ENCODE results near the gene LMAN2.

Gene LMAN2

DNA sequence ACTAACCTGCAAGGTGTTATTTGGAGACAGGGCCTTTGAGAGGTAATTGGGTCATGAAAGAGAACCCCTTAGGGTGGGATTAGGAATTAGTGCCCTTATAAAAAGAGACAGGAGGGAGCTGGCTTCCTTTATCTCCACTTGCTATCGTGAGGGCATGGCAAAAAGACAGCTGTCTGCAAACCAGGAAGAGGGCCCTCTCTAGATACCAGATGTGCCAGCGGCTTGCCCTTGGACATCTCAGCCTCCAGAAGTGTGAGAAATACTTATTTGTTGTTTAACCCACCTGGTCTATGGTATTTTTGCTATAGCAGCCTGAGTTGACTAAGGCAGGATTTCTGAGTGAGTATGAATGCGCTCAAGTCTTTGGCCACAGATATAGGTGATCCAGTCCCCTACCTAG is 5.3 kb upstream of the LMAN2 start:
- TF ChIP-seq, protein P1, sequence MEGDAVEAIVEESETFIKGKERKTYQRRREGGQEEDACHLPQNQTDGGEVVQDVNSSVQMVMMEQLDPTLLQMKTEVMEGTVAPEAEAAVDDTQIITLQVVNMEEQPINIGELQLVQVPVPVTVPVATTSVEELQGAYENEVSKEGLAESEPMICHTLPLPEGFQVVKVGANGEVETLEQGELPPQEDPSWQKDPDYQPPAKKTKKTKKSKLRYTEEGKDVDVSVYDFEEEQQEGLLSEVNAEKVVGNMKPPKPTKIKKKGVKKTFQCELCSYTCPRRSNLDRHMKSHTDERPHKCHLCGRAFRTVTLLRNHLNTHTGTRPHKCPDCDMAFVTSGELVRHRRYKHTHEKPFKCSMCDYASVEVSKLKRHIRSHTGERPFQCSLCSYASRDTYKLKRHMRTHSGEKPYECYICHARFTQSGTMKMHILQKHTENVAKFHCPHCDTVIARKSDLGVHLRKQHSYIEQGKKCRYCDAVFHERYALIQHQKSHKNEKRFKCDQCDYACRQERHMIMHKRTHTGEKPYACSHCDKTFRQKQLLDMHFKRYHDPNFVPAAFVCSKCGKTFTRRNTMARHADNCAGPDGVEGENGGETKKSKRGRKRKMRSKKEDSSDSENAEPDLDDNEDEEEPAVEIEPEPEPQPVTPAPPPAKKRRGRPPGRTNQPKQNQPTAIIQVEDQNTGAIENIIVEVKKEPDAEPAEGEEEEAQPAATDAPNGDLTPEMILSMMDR (IDR thresholded peaks at IDR 0.05; ENCODE audit: low read depth, low read length) = no peak
- no peak for DNase-seq (ENCODE audit: extremely low read depth, low read depth)

DNA sequence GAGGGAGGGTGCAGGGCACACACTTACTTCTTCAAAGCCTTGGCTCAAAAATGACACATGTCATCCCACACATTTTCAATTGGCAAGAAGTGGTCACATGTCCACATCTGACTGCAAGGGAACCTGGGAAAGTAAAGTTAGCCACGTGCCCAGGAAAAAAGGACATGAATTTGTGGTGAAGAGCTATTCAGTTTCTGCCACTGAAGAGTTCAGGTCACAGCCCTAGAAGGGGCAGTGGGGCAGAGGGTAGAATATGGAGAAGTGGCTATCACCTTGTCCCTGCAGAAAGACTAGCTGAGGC is 4.3 kb upstream of the LMAN2 start:
- TF ChIP-seq, protein P1 (IDR thresholded peaks at IDR 0.05; ENCODE audit: low read depth, low read length) = no peak
- DNase-seq (ENCODE audit: extremely low read depth, low read depth) = no peak

GRCh38 chr5:177355162-177355867 is 3.8 kb upstream of the LMAN2 start:
- TF ChIP-seq, protein P1 (IDR thresholded peaks at IDR 0.05; ENCODE audit: low read depth, low read length) = no peak
- DNase-seq (ENCODE audit: extremely low read depth, low read depth) = no peak

DNA sequence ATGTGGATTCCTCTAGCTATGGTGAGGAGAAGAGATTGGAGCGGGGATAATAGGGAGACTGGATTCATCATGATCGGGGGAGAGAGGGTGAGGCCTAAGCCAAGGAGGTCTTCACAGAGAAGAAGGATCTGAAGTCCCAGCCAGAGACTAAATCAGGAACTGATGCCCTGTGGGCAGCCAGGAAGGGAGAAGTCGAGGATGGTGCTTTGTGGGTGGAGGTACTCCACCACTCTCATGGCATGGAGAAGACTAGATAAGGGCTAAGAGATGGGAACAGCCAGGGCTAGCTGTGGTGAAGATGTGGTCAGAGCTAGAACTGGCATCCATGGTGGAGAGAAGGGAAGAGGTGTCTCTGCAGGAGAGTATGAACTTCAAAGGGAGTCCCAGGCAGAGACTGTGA is 3.2 kb upstream of the LMAN2 start:
- DNase-seq (ENCODE audit: extremely low read depth, low read depth) = no peak
- TF ChIP-seq, protein P1 (IDR thresholded peaks at IDR 0.05; ENCODE audit: low read depth, low read length) = no peak

DNA sequence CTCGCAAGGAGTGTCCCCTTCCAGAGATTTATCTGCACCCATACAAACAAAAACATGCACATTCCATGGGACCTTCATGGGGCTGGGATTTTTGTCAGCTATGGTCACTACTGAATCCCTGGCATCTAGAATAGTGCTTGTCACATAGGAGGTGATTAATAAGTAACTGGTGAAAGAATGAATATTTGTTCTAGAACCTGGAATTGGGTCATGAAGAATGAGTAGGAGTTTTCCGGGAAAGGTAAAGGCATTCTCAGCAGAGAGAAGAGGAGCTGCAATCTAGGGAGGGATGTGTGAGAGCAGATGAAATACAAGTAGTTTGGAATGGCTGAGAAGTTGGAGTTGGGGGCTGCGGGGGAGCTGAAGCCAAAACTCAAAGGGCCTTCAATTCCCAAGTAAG is 2.8 kb upstream of the LMAN2 start:
- no peak for DNase-seq (ENCODE audit: extremely low read depth, low read depth)
- TF ChIP-seq, protein P1 (IDR thresholded peaks at IDR 0.05; ENCODE audit: low read depth, low read length) = no peak

GRCh38 chr5:177353093-177353492 is 1.6 kb upstream of the LMAN2 start:
- DNase-seq (ENCODE audit: extremely low read depth, low read depth) = no peak

GRCh38 chr5:177350776-177351391 is 584 bp downstream of the LMAN2 start:
- no peak for DNase-seq (ENCODE audit: extremely low read depth, low read depth)
- TF ChIP-seq, protein P1 (IDR thresholded peaks at IDR 0.05; ENCODE audit: low read depth, low read length) = no peak

More at GRCh38 chr5:177353093-177353492, 1.6 kb upstream of the LMAN2 start:
- TF ChIP-seq, protein P1 (IDR thresholded peaks at IDR 0.05; ENCODE audit: low read depth, low read length) = no peak

Measured in AG09319 (cell line).